Measurements from ENCODE around the gene CACNB4. TPM values are rescaled to one million over a fixed set of nuclear protein-coding genes. Genes with fewer than 3 reads are reported as not detected.

The CACNB4 gene
- total and polyA plus RNA-seq, 8 donors, result 0.34 to 1.3 (median 0.70) TPM

DNA sequence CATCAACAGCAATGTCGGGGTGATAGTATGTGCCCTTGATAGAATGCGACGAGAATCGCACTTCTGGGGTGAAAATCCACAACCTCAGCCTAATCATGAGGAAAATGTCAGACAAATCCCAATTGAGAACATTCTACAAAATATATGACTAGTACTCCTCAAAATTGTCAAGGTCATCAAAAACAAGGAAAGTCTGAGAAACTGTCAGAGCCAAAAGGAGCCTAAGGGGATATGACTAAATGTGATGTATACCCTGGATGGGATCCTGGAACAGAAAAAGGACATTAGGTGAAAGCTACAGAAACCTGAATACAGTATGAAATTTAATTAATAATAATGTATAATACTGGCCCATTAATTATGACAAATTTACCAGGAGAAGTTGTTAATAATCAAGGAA lies 7.6 kb upstream of the CACNB4 start:
- no peaks in the 10 kb centered on the region for H3K4me1 ChIP-seq
- WGBS, 2 donors, result 62 to 73% methylated on average over 4 of the region's 4 CpGs
- FAIRE-seq (no peak), ATAC-seq (no peak), DNase-seq (no peak)
- H3K4me3 ChIP-seq, result no peak overlapping the region
- H3K27me3 ChIP-seq, result no peaks in the 10 kb centered on the region
- TF ChIP-seq, protein P1, sequence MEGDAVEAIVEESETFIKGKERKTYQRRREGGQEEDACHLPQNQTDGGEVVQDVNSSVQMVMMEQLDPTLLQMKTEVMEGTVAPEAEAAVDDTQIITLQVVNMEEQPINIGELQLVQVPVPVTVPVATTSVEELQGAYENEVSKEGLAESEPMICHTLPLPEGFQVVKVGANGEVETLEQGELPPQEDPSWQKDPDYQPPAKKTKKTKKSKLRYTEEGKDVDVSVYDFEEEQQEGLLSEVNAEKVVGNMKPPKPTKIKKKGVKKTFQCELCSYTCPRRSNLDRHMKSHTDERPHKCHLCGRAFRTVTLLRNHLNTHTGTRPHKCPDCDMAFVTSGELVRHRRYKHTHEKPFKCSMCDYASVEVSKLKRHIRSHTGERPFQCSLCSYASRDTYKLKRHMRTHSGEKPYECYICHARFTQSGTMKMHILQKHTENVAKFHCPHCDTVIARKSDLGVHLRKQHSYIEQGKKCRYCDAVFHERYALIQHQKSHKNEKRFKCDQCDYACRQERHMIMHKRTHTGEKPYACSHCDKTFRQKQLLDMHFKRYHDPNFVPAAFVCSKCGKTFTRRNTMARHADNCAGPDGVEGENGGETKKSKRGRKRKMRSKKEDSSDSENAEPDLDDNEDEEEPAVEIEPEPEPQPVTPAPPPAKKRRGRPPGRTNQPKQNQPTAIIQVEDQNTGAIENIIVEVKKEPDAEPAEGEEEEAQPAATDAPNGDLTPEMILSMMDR (IDR thresholded peaks at IDR 0.05), result no peak
- H3K9me3 ChIP-seq, result no peaks in the 10 kb centered on the region
- H3K27ac ChIP-seq, result no peak overlapping the region
- no peaks in the 10 kb centered on the region for H3K36me3 ChIP-seq
- intact Hi-C loops (cut with DNase I), result no loop called here

DNA sequence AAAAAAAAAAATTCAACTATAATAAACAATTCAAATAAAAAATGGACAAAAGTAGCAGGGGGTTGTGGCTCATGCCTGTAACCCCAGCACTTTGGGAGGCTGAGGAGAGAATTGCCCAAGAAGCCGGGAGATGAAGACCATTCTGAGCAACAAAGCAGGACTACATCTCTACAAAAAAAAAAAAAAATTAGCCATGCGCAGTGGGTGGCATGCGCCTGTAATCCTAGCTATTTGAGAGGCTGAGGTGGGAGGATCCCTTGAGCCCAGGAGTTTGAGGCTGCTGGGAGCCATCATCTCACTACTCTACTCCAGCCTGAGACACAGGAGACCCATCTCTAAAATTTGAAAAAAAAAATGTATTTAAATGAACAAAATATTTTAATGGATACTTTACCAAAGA lies 4.4 kb upstream of the CACNB4 start:
- DNase-seq (no peak), FAIRE-seq (no peak), ATAC-seq (no peak)
- Histone ChIP-seq H3K36me3 (no peaks in the 10 kb centered on the region), H3K4me3 (no peak overlapping the region), H3K27me3 (peaks cover 0 to 4% (median 0%) of the 10 kb centered on the region in 4 donors), H3K27ac (no peak overlapping the region), H3K4me1 (peaks cover 0 to 7% (median 0%) of the 10 kb centered on the region in 3 donors), H3K9me3 (no peaks in the 10 kb centered on the region)
- TF ChIP-seq, protein P1 (IDR thresholded peaks at IDR 0.05), result no peak
- 97 to 100% methylated on average over 3 of the region's 3 CpGs for WGBS, 2 donors
- intact Hi-C loops (cut with DNase I), result no loop called here

DNA sequence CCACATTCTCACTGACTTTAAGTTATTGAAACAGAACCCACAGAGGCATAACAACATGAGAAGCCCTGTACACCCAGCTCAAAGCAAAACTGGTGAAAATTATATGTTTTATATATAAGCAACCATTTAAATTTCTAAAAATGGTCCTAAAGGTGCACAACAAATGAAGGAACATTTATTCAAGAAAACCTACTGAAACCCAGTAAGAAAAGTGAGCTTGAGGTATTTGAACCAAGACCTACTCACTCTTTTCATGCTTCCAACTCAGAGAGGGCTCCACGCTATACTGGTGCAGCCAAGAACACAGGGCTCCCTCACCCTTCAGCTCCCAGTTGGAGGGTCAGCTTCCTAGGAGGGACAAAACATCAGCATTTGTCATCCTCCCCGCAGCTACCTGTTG lies 2.1 kb upstream of the CACNB4 start:
- intact Hi-C loops (cut with DNase I), result no loop called here
- Histone ChIP-seq H3K27ac (no peak overlapping the region), H3K4me1 (peaks cover 0 to 12% (median 0%) of the 10 kb centered on the region in 3 donors), H3K9me3 (no peaks in the 10 kb centered on the region), H3K36me3 (no peaks in the 10 kb centered on the region), H3K27me3 (peaks cover 0 to 4% (median 0%) of the 10 kb centered on the region in 4 donors), H3K4me3 (no peak overlapping the region)
- ATAC-seq, result no peak
- FAIRE-seq, result no peak
- DNase-seq, result no peak
- TF ChIP-seq, protein P1 (IDR thresholded peaks at IDR 0.05), result no peak
- WGBS, 2 donors, result 83 to 90% methylated on average over 2 of the region's 2 CpGs

DNA sequence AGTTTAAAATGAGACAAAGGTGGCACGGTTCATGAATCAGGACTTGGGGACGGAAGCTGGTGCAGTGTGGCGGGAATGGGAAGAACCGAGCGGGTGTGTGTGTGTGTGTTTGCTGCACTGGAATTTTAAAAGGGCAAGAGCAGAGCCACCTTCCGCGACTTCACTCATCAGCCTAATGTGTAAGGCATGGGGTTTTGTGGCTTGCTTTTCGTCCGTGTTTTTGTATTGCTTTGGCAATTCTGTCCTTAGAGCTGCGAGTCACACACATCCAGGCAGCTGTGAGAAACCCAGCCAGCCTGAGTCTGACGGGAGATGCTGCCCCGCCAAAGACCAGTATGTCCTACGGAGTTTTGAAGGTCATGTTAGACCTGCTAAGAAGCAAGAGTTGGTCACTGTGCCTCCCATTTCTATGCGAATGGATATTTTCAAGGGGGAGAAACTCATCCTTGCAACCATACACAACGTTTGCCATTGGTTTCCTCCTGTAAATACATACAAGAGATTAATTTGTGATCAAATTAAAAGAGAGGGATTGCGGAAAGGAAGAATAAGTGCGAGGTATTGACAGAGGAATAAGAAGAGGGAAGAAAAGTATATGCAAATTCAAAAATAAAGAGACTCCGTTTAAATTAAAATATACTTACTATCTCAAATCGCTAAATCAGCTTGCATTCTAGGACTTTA lies 665 bp upstream of the CACNB4 start:
- no peak for FAIRE-seq
- H3K36me3 ChIP-seq, result no peaks in the 10 kb centered on the region
- H3K4me3 ChIP-seq, result peak overlapping the region; percentile 26 to 65 (median 44)
- peaks cover 0 to 4% (median 0%) of the 10 kb centered on the region in 4 donors for H3K27me3 ChIP-seq
- H3K27ac ChIP-seq, result no peak overlapping the region
- DNase-seq, result no peak
- TF ChIP-seq, protein P1 (IDR thresholded peaks at IDR 0.05), result no peak
- no peaks in the 10 kb centered on the region for H3K9me3 ChIP-seq
- ATAC-seq, result peak; percentile 23 to 48 (median 38)
- intact Hi-C loops (cut with DNase I), result no loop called here
- WGBS, 2 donors, result 10 to 12% methylated on average over 19 of the region's 19 CpGs
- peaks cover 0 to 12% (median 0%) of the 10 kb centered on the region in 3 donors for H3K4me1 ChIP-seq

All from pancreas (tissue), 10 donors.